B cell (primary cell): ENCODE measurements around the gene USP36. TPM values are rescaled to one million over a fixed set of nuclear protein-coding genes. Genes with fewer than 3 reads are reported as not detected.
A peak's percentile ranks its signal among the peaks of the same experiment; 100 is the strongest.

Experiments used
- ATAC-seq: fragments of 200-7000 bp; cut with Tn5 transposase; one replicate; pipeline ENCODE4 v1.10.0; 2021; ENCODE audit warnings: low read depth, mild to moderate bottlenecking, moderate number of reproducible peaks, moderate library complexity
- CTCF ChIA-PET: fragments of 350-600 bp; sonication (Branson Sonifier 250); formaldehyde crosslinking; loops from one replicate; lab custom pipeline; 2021; ENCODE audit warnings: antibody characterized with exemption, inconsistent platforms; lab: Charles Lee
- POLR2A ChIA-PET: fragments of 350-600 bp; sonication (Branson Sonifier 250); formaldehyde crosslinking; loops from one replicate; lab custom pipeline; 2021; ENCODE audit warnings: antibody characterized with exemption; lab: Charles Lee
- DNase-seq: peaks from one replicate; pipeline ENCODE4 v3.0.0; 2013
- H2AFZ ChIP-seq: 2 replicates; pipeline ENCODE4 v1.6.1; 2012; ENCODE audit warnings: mild to moderate bottlenecking, low read depth, low read length; ENCODE audit not compliant: insufficient read depth, poor library complexity, severe bottlenecking
- H3K27ac ChIP-seq, 2 donors: 1 replicate in 1 of 2; 2 replicates in 1 of 2; pipeline ENCODE4 v1.5.1; 2012 to 2013; ENCODE audit warnings: low read length in 2 of 2, mild to moderate bottlenecking in 2 of 2, moderate library complexity in 1 of 2
- H3K27me3 ChIP-seq, 4 experiments: fragments of 200-600 bp in 1 of 4; sonication (generic) in 1 of 4; replicated peaks in 1 of 4; 1 replicate in 2 of 4; 2 replicates in 2 of 4; pipeline versions ENCODE4 v1.6.1 to v1.7.0; 2013 to 2016; ENCODE audit warnings: low read length in 3 of 4, mild to moderate bottlenecking in 2 of 4, mixed read lengths in 1 of 4, moderate library complexity in 1 of 4; ENCODE audit not compliant: insufficient read depth in 4 of 4, control insufficient read depth in 3 of 4; ENCODE audit errors: control extremely low read depth in 1 of 4
- H3K36me3 ChIP-seq, 2 experiments: replicated peaks in 1 of 2; 1 replicate in 1 of 2; 2 replicates in 1 of 2; pipeline versions ENCODE4 v1.6.1 to v1.7.1; 2013; ENCODE audit warnings: low read length in 1 of 2; ENCODE audit not compliant: insufficient read depth in 2 of 2, control insufficient read depth in 1 of 2; ENCODE audit errors: control extremely low read depth in 1 of 2, extremely low read depth in 1 of 2
- H3K4me1 ChIP-seq, 2 donors: fragments of 200-600 bp in 1 of 2; sonication (generic) in 1 of 2; 1 replicate in 1 of 2; 2 replicates in 1 of 2; pipeline versions ENCODE4 v1.5.1 to v1.6.1; 2013 to 2017; ENCODE audit warnings: low read length in 2 of 2; ENCODE audit not compliant: control insufficient read depth in 2 of 2, insufficient read depth in 2 of 2
- H3K4me2 ChIP-seq: replicated peaks from 2 replicates; pipeline ENCODE3; 2012; ENCODE audit warnings: mild to moderate bottlenecking, low read depth, low read length; ENCODE audit not compliant: poor library complexity, severe bottlenecking
- H3K4me3 ChIP-seq, 5 experiments: fragments of 200-600 bp in 1 of 5; sonication (generic) in 1 of 5; 1 replicate in 3 of 5; 2 replicates in 2 of 5; pipeline versions ENCODE4 v1.5.1 to v1.7.0; 2011 to 2016; ENCODE audit warnings: low read length in 4 of 5, mild to moderate bottlenecking in 4 of 5, low read depth in 2 of 5, control low read depth in 1 of 5, moderate library complexity in 1 of 5; ENCODE audit not compliant: insufficient read depth in 1 of 5; ENCODE audit errors: control extremely low read depth in 1 of 5, extremely low read depth in 1 of 5
- H3K79me2 ChIP-seq: fragments of 200-600 bp; sonication (generic); one replicate; pipeline ENCODE4 v1.6.0; 2016; ENCODE audit warnings: low read length; ENCODE audit not compliant: control insufficient read depth, insufficient read depth
- H3K9ac ChIP-seq: fragments of 200-600 bp; sonication (generic); 2 replicates; pipeline ENCODE4 v1.6.1; 2017; ENCODE audit warnings: mild to moderate bottlenecking, low read length, moderate library complexity
- H3K9me3 ChIP-seq, 3 donors: one replicate each; pipeline versions ENCODE4 v1.6.1 to v1.7.1; 2013; ENCODE audit warnings: low read length in 2 of 3; ENCODE audit not compliant: control insufficient read depth in 2 of 3, insufficient read depth in 1 of 3; ENCODE audit errors: control extremely low read depth in 1 of 3
- H4K20me1 ChIP-seq: 2 replicates; pipeline ENCODE4 v1.6.0; 2012; ENCODE audit warnings: mild to moderate bottlenecking, low read length; ENCODE audit not compliant: insufficient read depth, control insufficient read depth, poor library complexity, severe bottlenecking
- H3K27ac Mint-ChIP-seq: one replicate; pipeline ENCODE4 v1.8.0; 2021; ENCODE audit warnings: mixed read lengths
- H3K27me3 Mint-ChIP-seq: one replicate; pipeline ENCODE4 v1.8.0; 2021; ENCODE audit warnings: mixed read lengths
- H3K4me1 Mint-ChIP-seq: one replicate; pipeline ENCODE4 v1.8.0; 2021; ENCODE audit warnings: mixed read lengths
- H3K4me3 Mint-ChIP-seq: one replicate; pipeline ENCODE4 v1.8.0; 2021; ENCODE audit warnings: mixed read lengths
- H3K9me3 Mint-ChIP-seq: one replicate; pipeline ENCODE4 v1.8.0; 2022; ENCODE audit warnings: mixed read lengths; ENCODE audit not compliant: insufficient read depth
- CTCF ChIP-seq: fragments of 200-600 bp; IDR thresholded peaks from one replicate; pipeline ENCODE4 v1.8.0; 2022; ENCODE audit warnings: antibody characterized with exemption, mild to moderate bottlenecking
- EZH2 ChIP-seq: IDR thresholded peaks from 2 replicates; pipeline ENCODE4 v1.6.1; 2012; ENCODE audit warnings: borderline replicate concordance, low read depth, mild to moderate bottlenecking, moderate library complexity, low read length; ENCODE audit not compliant: insufficient read depth, poor library complexity, severe bottlenecking
- WGBS: methylation state at CpG from one replicate; pipeline ENCODE4 v1.1.5; 2013; ENCODE audit warnings: missing lambda C conversion rate; ENCODE audit not compliant: insufficient coverage; 5-methylcytosine and 5-hydroxymethylcytosine counted together
- intact Hi-C: fragments of 100-400 bp; cut with micrococcal nuclease; formaldehyde crosslinking; loops from one replicate; pipeline ENCODE4 v1.10.0; 2022
- polyA plus RNA-seq: library from polyadenylated mRNA; depleted of rRNA; stranded (reverse); fragments of >200 nt; gene quantifications from 2 replicates; pipeline ENCODE4 v1.2.3, GENCODE V29; 2012
- total RNA-seq, 2 donors: library from RNA; stranded (reverse); fragments of 120-200 nt in 1 of 2; gene quantifications; 1 replicate in 1 of 2; 2 replicates in 1 of 2; pipeline versions ENCODE4 v1.2.3 to v1.2.4, GENCODE V29; 2013 to 2022

USP36 gene
- total and polyA plus RNA-seq, 2 donors (not counting 1 experiment from before 2014, with no cell fraction given), result 52.2 to 137 TPM

GRCh38 chr17:78781104-78781892 lies 59.3 kb downstream of the USP36 start:
- TF ChIP-seq CTCF (no peak), EZH2 (no peak)
- H3K9ac ChIP-seq, result peak overlapping the region; percentile 90
- peak; percentile 2 for ATAC-seq
- H3K36me3 ChIP-seq, result peaks cover 0 to 4% of the 10 kb centered on the region in 2 experiments
- peaks cover 62% of the 10 kb centered on the region for H3K79me2 ChIP-seq
- H3K27ac Mint-ChIP-seq, result peak overlapping the region; percentile 96
- H3K27me3 Mint-ChIP-seq, result no peaks in the 10 kb centered on the region
- WGBS, result under 1% methylated on average over 63 of the region's 68 CpGs
- H3K27ac ChIP-seq, result peak overlapping the region; percentile 86 to 88
- peak; percentile 70 for DNase-seq
- POLR2A ChIA-PET, result interaction anchor here (0.6 to 1.9 kb wide), 10 partner anchors 9 to 266 kb away, joined by 3 to 10 read pairs (median 6); no protein-coding TSS in a partner anchor
- H2AFZ ChIP-seq, result peak overlapping the region; percentile 38
- CTCF ChIA-PET, result interaction anchor here (1.2 to 2.4 kb wide), 5 partner anchors 18 to 72 kb away, joined by 3 to 13 read pairs (median 5); no protein-coding TSS in a partner anchor
- H3K4me3 ChIP-seq, result peak overlapping the region; percentile 73 to 95 (median 89)
- H4K20me1 ChIP-seq, result no peaks in the 10 kb centered on the region
- peaks cover 37 to 50% of the 10 kb centered on the region in 2 donors for H3K4me1 ChIP-seq
- no peaks in the 10 kb centered on the region for H3K9me3 Mint-ChIP-seq
- H3K9me3 ChIP-seq, result no peaks in the 10 kb centered on the region
- H3K4me3 Mint-ChIP-seq, result peak overlapping the region; percentile 85
- peak overlapping the region; percentile 73 for H3K4me2 ChIP-seq
- H3K27me3 ChIP-seq, result no peaks in the 10 kb centered on the region
- intact Hi-C loops, result loop anchor here (5.0 kb wide), 1 partner anchor 74 kb away; no protein-coding TSS in a partner anchor
- H3K4me1 Mint-ChIP-seq, result peaks cover 37% of the 10 kb centered on the region
